Activated CD8-positive, alpha-beta memory T cell treated with anti-CD3 and anti-CD28 coated beads for 4 hours (primary cell): ENCODE results near the gene IGFBP6.

Source experiments
- DNase-seq, 2 donors: peaks; one replicate each; pipeline ENCODE4 v3.0.0-alpha.2; 2020; ENCODE audit warnings: low read depth in 2 of 2

IGFBP6 gene

GRCh38 chr12:53059434-53060063, 37.9 kb upstream of the IGFBP6 start:
- no peak for DNase-seq

GRCh38 chr12:53060064-53060720, 37.3 kb upstream of the IGFBP6 start:
- no peak for DNase-seq

GRCh38 chr12:53060721-53061276, 36.7 kb upstream of the IGFBP6 start:
- no peak for DNase-seq

GRCh38 chr12:53061404-53062010, 36.0 kb upstream of the IGFBP6 start:
- no peak for DNase-seq

- DNase-seq, result no peak
Observed at GRCh38 chr12:53062011-53062961, 35.2 kb upstream of the IGFBP6 start.

GRCh38 chr12:53062977-53063707, 34.3 kb upstream of the IGFBP6 start:
- DNase-seq, result no peak

GRCh38 chr12:53063708-53064612, 33.5 kb upstream of the IGFBP6 start:
- DNase-seq, result no peak

GRCh38 chr12:53064613-53065436, 32.6 kb upstream of the IGFBP6 start:
- no peak for DNase-seq

- no peak for DNase-seq
Observed at GRCh38 chr12:53065470-53065869, 32.0 kb upstream of the IGFBP6 start.

- DNase-seq, result peak; percentile 27 to 45
Observed at GRCh38 chr12:53065975-53066931, 31.2 kb upstream of the IGFBP6 start.

GRCh38 chr12:53067074-53067992, 30.1 kb upstream of the IGFBP6 start:
- DNase-seq, result no peak

- no peak for DNase-seq
Observed at GRCh38 chr12:53067993-53068770, 29.3 kb upstream of the IGFBP6 start.

- DNase-seq, result no peak
Observed at GRCh38 chr12:53068811-53069585, 28.5 kb upstream of the IGFBP6 start.

- DNase-seq, result no peak
Observed at GRCh38 chr12:53069621-53070410, 27.7 kb upstream of the IGFBP6 start.
